Small intestine (tissue), 7 donors: ENCODE measurements around the gene GRIK2. TPM values are rescaled to one million over a fixed set of nuclear protein-coding genes. Genes with fewer than 3 reads are reported as not detected.

ENCODE experiments used
- DNase-seq, 2 donors: peaks; one replicate each; pipeline versions ENCODE4 v3.0.0 to v3.0.0-alpha.2; 2013
- FAIRE-seq: peaks from 2 replicates; lab custom pipeline; 2012; peaks lifted over from hg19 to GRCh38; lab: Jason Lieb, UNC
- H3K27ac ChIP-seq, 3 donors: one replicate each; pipeline ENCODE4 v1.5.1; 2013; ENCODE audit warnings: low read length in 2 of 3, mild to moderate bottlenecking in 2 of 3, control low read depth in 1 of 3, inconsistent platforms in 1 of 3, low read depth in 1 of 3, moderate library complexity in 1 of 3
- H3K27me3 ChIP-seq, 3 donors: one replicate each; pipeline ENCODE4 v1.6.1; 2013; ENCODE audit warnings: low read length in 3 of 3, inconsistent platforms in 1 of 3; ENCODE audit not compliant: control insufficient read depth in 3 of 3, insufficient read depth in 3 of 3
- H3K36me3 ChIP-seq, 3 donors: one replicate each; pipeline ENCODE4 v1.6.1; 2013; ENCODE audit warnings: low read length in 3 of 3, inconsistent platforms in 1 of 3, low read depth in 1 of 3, mild to moderate bottlenecking in 1 of 3, moderate library complexity in 1 of 3; ENCODE audit not compliant: control insufficient read depth in 3 of 3, insufficient read depth in 2 of 3
- H3K4me1 ChIP-seq, 3 donors: one replicate each; pipeline ENCODE4 v1.6.1; 2013; ENCODE audit warnings: low read length in 2 of 3, inconsistent platforms in 1 of 3, low read depth in 1 of 3, mild to moderate bottlenecking in 1 of 3, moderate library complexity in 1 of 3; ENCODE audit not compliant: control insufficient read depth in 3 of 3, insufficient read depth in 2 of 3
- H3K4me3 ChIP-seq, 3 donors: one replicate each; pipeline ENCODE4 v1.5.1; 2013; ENCODE audit warnings: low read length in 3 of 3, control low read depth in 1 of 3, inconsistent platforms in 1 of 3, low read depth in 1 of 3, mild to moderate bottlenecking in 1 of 3, moderate library complexity in 1 of 3
- H3K9me3 ChIP-seq, 2 donors: one replicate each; pipeline ENCODE4 v1.6.1; 2013; ENCODE audit warnings: low read depth in 1 of 2, low read length in 1 of 2; ENCODE audit not compliant: control insufficient read depth in 2 of 2, insufficient read depth in 1 of 2
- WGBS, 3 donors: extraction: QIAGEN DNeasy Blood & Tissue Kit; methylation state at CpG; one replicate each; pipeline ENCODE4 v1.1.7; 2013; 5-methylcytosine and 5-hydroxymethylcytosine counted together
- polyA plus RNA-seq, 4 donors: library from polyadenylated mRNA; stranded (reverse) in 3 of 4; unstranded in 1 of 4; fragments of 200-250 nt in 3 of 4; fragments of 120-200 nt in 1 of 4; gene quantifications; one replicate each; pipeline versions ENCODE4 v1.2.1 to v1.2.3, GENCODE V29; 2013
- donor health status: healthy with polysubstance abuse.
- donor health status: control.
- donor health status: control.
- donor health status: Bipolar disorder and iron deficiency.
- donor health status: healthy.

GRIK2 gene
- polyA plus RNA-seq, 4 donors: 0.27 to 1.4 (median 0.54) TPM; not detected in 1

GRCh38 chr6:101484781-101485180 lies 91.3 kb downstream of the GRIK2 start:
- no peaks in the 10 kb centered on the region for H3K4me1 ChIP-seq
- DNase-seq: no peak
- H3K36me3 ChIP-seq: no peaks in the 10 kb centered on the region
- H3K4me3 ChIP-seq: no peak overlapping the region
- 48 to 68% (median 63%) methylated on average over 3 of the region's 3 CpGs for WGBS, 3 donors
- FAIRE-seq: no peak
- H3K9me3 ChIP-seq: no peaks in the 10 kb centered on the region
- no peak overlapping the region for H3K27ac ChIP-seq
- H3K27me3 ChIP-seq: no peaks in the 10 kb centered on the region

DNA sequence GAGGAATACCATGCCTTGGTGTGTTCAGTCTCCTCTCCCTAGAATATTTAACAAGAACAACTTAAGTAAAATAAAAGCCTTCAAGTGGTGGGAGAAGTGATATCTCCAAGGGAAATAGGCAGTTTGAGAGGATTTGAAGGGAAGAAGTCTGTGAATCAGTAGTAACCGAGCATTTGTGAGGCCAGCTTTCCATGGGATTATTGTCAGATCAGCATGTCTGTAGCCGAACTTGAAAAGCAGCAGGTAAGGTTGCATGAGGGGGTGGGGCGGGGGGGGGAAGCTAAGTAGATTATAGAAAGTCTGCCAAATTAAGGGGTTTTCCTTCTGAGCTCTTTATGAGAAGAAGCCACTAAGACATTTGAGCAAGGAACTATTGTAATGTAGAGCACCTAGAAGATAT lies 92.6 kb downstream of the GRIK2 start:
- Histone ChIP-seq H3K4me3 (no peak overlapping the region), H3K9me3 (no peaks in the 10 kb centered on the region), H3K27me3 (no peaks in the 10 kb centered on the region), H3K27ac (no peak overlapping the region), H3K4me1 (no peaks in the 10 kb centered on the region), H3K36me3 (no peaks in the 10 kb centered on the region)
- 32 to 50% (median 37%) methylated on average over 3 of the region's 3 CpGs for WGBS, 3 donors
- DNase-seq: no peak
- no peak for FAIRE-seq

GRCh38 chr6:101486726-101487125 lies 93.2 kb downstream of the GRIK2 start:
- no peak for FAIRE-seq
- Histone ChIP-seq H3K27ac (no peak overlapping the region), H3K36me3 (no peaks in the 10 kb centered on the region), H3K4me3 (no peak overlapping the region), H3K9me3 (no peaks in the 10 kb centered on the region), H3K4me1 (no peaks in the 10 kb centered on the region), H3K27me3 (no peaks in the 10 kb centered on the region)
- 19 to 49% (median 23%) methylated on average over 3 of the region's 3 CpGs for WGBS, 3 donors
- no peak for DNase-seq

- Histone ChIP-seq H3K36me3 (no peaks in the 10 kb centered on the region), H3K27me3 (no peaks in the 10 kb centered on the region), H3K9me3 (no peaks in the 10 kb centered on the region), H3K4me1 (no peaks in the 10 kb centered on the region), H3K4me3 (no peak overlapping the region), H3K27ac (no peak overlapping the region)
- no peak for FAIRE-seq
- DNase-seq: no peak
Observed at GRCh38 chr6:101489456-101489855, 95.9 kb downstream of the GRIK2 start.

GRCh38 chr6:101490857-101491256 lies 97.3 kb downstream of the GRIK2 start:
- Histone ChIP-seq H3K4me1 (no peaks in the 10 kb centered on the region), H3K27ac (no peak overlapping the region), H3K4me3 (no peak overlapping the region), H3K9me3 (no peaks in the 10 kb centered on the region), H3K27me3 (no peaks in the 10 kb centered on the region), H3K36me3 (no peaks in the 10 kb centered on the region)
- WGBS, 3 donors: 48 to 83% (median 69%) methylated on average over 3 of the region's 3 CpGs
- no peak for FAIRE-seq
- no peak for DNase-seq

DNA sequence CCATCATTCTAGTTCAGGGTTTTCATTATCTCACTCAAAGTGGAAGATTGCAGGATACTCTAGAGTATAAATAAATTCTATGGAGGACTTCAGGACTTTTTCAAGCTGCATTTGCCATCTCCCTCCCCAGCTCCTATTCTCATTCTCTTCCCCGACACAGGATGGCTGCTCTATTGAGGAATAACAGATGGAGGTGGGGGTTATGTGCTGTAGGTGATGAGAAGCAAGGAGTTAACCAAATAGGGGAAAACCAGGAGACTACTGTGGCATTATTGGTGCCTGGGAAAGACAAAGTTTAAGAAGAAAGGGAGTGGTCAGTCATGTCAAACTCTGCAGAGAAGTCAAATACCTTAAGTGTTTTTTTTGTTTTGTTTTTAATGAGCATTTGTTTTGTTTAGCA lies 109.3 kb downstream of the GRIK2 start:
- DNase-seq (no peak), FAIRE-seq (no peak)
- no peaks in the 10 kb centered on the region for H3K36me3 ChIP-seq
- H3K27ac ChIP-seq: no peak overlapping the region
- H3K4me1 ChIP-seq: no peaks in the 10 kb centered on the region
- H3K9me3 ChIP-seq: no peaks in the 10 kb centered on the region
- 21 to 47% (median 40%) methylated on average over 1 of the region's 1 CpG for WGBS, 3 donors
- no peaks in the 10 kb centered on the region for H3K27me3 ChIP-seq
- no peak overlapping the region for H3K4me3 ChIP-seq

DNA sequence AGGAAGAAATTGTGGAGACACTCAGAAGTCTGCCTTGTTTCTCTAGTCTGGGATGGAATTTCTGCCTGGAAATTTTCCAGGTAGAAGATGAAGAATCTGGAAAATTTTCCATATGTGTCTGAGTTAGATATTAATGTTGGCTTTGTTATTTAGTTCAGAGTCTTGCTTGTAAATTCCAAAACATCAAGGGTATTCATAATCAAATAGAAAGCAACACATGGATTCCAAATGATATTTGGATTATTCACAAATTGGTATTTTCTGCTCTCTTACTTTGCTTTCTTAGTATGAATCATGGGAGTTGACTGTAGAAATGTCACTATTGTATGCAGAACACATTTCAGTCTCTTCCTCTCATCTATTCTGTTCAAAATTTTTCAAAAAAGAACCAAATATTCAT lies 116.0 kb downstream of the GRIK2 start:
- Histone ChIP-seq H3K36me3 (no peaks in the 10 kb centered on the region), H3K9me3 (no peaks in the 10 kb centered on the region), H3K4me3 (no peak overlapping the region), H3K4me1 (no peaks in the 10 kb centered on the region), H3K27ac (no peak overlapping the region), H3K27me3 (no peaks in the 10 kb centered on the region)
- FAIRE-seq (no peak), DNase-seq (no peak)

DNA sequence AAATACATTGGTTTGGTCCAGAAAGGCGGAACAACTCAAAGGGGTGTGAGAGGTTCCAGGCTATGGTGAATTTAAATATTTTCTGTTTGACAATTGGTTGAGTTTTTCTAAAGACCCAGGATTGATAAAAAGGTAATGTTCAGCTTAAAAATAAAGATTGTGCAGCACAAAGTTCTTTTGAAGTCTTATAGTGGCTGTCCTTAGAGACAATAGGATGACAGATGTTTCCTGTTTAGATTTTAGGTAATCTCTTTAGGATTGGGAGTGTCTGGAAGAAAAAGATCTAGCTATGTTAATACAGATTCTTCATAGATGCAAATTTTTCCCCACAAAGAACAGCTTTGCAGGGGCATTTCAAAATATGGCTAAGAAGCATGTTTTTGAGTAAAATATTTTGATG lies 119.7 kb downstream of the GRIK2 start:
- Histone ChIP-seq H3K4me3 (no peak overlapping the region), H3K36me3 (no peaks in the 10 kb centered on the region), H3K9me3 (no peaks in the 10 kb centered on the region), H3K27me3 (no peaks in the 10 kb centered on the region), H3K27ac (no peak overlapping the region), H3K4me1 (no peaks in the 10 kb centered on the region)
- DNase-seq (no peak), FAIRE-seq (no peak)
- WGBS, 3 donors: 79 to 88% (median 85%) methylated on average over 1 of the region's 1 CpG

DNA sequence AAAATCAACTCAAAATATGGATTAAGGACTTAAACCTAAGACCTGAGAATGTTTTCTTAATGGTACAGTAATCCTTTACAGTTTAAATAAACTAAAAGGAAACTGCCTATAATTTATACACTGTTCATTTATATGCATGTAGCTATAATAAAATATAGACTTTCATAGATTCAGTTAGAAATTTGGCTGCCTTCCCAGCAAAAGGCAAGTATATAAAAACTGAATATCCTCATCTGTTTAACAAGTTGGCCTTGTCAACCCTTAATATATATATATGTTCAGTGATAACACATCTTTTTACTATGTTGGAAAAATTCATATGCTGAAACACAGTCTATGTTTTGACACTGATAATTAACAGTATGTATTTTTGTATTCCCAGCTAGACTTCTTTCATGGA lies 123.1 kb downstream of the GRIK2 start:
- H3K27me3 ChIP-seq: no peaks in the 10 kb centered on the region
- DNase-seq: no peak
- H3K4me3 ChIP-seq: no peak overlapping the region
- no peak overlapping the region for H3K27ac ChIP-seq
- FAIRE-seq: no peak
- H3K36me3 ChIP-seq: no peaks in the 10 kb centered on the region
- H3K4me1 ChIP-seq: no peaks in the 10 kb centered on the region
- no peaks in the 10 kb centered on the region for H3K9me3 ChIP-seq
